MCF 10A (cell line): ENCODE data around the gene BBS5. TPM values are rescaled to one million over a fixed set of nuclear protein-coding genes. Genes with fewer than 3 reads are reported as not detected.
"Not testable (repeated sequence)": the region's sequence is repeated elsewhere in the genome, so short reads cannot be mapped to it uniquely, and the experiment has no call there.

ENCODE experiments used
- BruUV-seq: library from RNA; stranded (reverse); fragments of 400-500 nt; replicated peaks from 2 replicates; lab custom pipeline; 2021; lab: Mats Ljungman, UMichigan
- CTCF ChIA-PET: fragments of 300-600 bp; sonication (Branson Sonifier 250); formaldehyde crosslinking; extraction: SDS; loops from one replicate; lab custom pipeline; 2021; ENCODE audit warnings: antibody characterized with exemption, inconsistent platforms; lab: Yijun Ruan, JAX
- POLR2A ChIA-PET: fragments of 300-600, 350-650 bp; sonication (Branson Sonifier 250); formaldehyde crosslinking; extraction: SDS; loops from one replicate; lab custom pipeline; 2020; ENCODE audit warnings: antibody characterized with exemption, inconsistent platforms; lab: Yijun Ruan, JAX
- DNase-seq: peaks from one replicate; pipeline ENCODE4 v3.0.0-alpha.2; 2018; ENCODE audit not compliant: unreplicated experiment
- H3K27ac Mint-ChIP-seq: one replicate; pipeline ENCODE4 v1.8.0; 2022; ENCODE audit warnings: mild to moderate bottlenecking, low read depth, mixed read lengths; ENCODE audit not compliant: unreplicated experiment
- H3K27me3 Mint-ChIP-seq: one replicate; pipeline ENCODE4 v1.8.0; 2022; ENCODE audit warnings: mixed read lengths; ENCODE audit not compliant: insufficient read depth, unreplicated experiment
- H3K36me3 Mint-ChIP-seq: one replicate; pipeline ENCODE4 v1.8.0; 2022; ENCODE audit warnings: mild to moderate bottlenecking, moderate library complexity, mixed read lengths; ENCODE audit not compliant: insufficient read depth, unreplicated experiment
- H3K4me1 Mint-ChIP-seq: one replicate; pipeline ENCODE4 v1.8.0; 2022; ENCODE audit warnings: mixed read lengths; ENCODE audit not compliant: insufficient read depth, unreplicated experiment
- H3K4me3 Mint-ChIP-seq: one replicate; pipeline ENCODE4 v1.8.0; 2022; ENCODE audit warnings: mild to moderate bottlenecking, moderate library complexity, mixed read lengths; ENCODE audit not compliant: unreplicated experiment
- H3K9me3 Mint-ChIP-seq: one replicate; pipeline ENCODE4 v1.8.0; 2022; ENCODE audit warnings: mixed read lengths; ENCODE audit not compliant: unreplicated experiment
- intact Hi-C: fragments of 100-400 bp; cut with micrococcal nuclease; formaldehyde crosslinking; loops from 2 replicates; pipeline ENCODE4 v1.14.1; 2022
- total RNA-seq: library from RNA; stranded (reverse); gene quantifications from 2 replicates; pipeline ENCODE4 v1.2.3, GENCODE V29; 2022
- TF ChIP-seq, protein P1 (sequence below): fragments of 200-600 bp; IDR thresholded peaks from one replicate; pipeline ENCODE4 v1.8.0; 2022; ENCODE audit warnings: antibody characterized with exemption, mild to moderate bottlenecking; ENCODE audit not compliant: unreplicated experiment

Gene BBS5
- total RNA-seq, 1 experiment from 2014 or later: 9.0 TPM

DNA sequence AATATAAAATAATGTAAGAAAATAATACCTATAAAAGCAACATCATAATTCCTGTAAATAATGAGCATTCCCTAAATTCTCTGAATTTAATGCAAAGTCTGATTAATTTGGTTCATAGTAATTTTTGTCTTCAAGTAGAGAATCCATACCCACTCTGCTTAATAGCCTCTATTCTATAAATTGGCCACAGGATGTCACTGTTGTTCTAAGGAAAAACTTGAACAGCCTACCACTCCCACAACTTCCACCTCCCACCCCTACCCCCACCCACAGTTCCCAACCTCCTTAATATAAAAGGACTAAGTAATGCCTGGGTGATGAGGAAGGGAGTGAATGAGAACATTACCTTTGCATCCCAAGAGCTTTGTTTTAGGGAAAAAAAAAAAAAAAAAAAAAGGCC, 27.2 kb upstream of the BBS5 start:
- TF ChIP-seq, protein P1, sequence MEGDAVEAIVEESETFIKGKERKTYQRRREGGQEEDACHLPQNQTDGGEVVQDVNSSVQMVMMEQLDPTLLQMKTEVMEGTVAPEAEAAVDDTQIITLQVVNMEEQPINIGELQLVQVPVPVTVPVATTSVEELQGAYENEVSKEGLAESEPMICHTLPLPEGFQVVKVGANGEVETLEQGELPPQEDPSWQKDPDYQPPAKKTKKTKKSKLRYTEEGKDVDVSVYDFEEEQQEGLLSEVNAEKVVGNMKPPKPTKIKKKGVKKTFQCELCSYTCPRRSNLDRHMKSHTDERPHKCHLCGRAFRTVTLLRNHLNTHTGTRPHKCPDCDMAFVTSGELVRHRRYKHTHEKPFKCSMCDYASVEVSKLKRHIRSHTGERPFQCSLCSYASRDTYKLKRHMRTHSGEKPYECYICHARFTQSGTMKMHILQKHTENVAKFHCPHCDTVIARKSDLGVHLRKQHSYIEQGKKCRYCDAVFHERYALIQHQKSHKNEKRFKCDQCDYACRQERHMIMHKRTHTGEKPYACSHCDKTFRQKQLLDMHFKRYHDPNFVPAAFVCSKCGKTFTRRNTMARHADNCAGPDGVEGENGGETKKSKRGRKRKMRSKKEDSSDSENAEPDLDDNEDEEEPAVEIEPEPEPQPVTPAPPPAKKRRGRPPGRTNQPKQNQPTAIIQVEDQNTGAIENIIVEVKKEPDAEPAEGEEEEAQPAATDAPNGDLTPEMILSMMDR: peak; percentile 61
- Mint-ChIP-seq H3K4me1 (no peaks in the 10 kb centered on the region), H3K36me3 (no peaks in the 10 kb centered on the region), H3K9me3 (no peaks in the 10 kb centered on the region), H3K27me3 (peaks cover 11% of the 10 kb centered on the region), H3K4me3 (no peak overlapping the region), H3K27ac (no peak overlapping the region)
- DNase-seq: peak; percentile 65
- BruUV-seq: no TSS peak
- ChIA-PET POLR2A (interaction anchor here (0.6 to 1.8 kb wide), 2 partner anchors 10 to 12 kb away, joined by 3 read pairs; no protein-coding TSS in a partner anchor), CTCF (interaction anchor here (0.6 to 4.2 kb wide), 30 partner anchors 11 to 998 kb away, joined by 3 to 33 read pairs (median 4); partner anchors contain the start of gene BBS5)
- intact Hi-C loops: loop anchor here (2.0 kb wide), 1 partner anchor 477 kb away; no protein-coding TSS in a partner anchor

DNA sequence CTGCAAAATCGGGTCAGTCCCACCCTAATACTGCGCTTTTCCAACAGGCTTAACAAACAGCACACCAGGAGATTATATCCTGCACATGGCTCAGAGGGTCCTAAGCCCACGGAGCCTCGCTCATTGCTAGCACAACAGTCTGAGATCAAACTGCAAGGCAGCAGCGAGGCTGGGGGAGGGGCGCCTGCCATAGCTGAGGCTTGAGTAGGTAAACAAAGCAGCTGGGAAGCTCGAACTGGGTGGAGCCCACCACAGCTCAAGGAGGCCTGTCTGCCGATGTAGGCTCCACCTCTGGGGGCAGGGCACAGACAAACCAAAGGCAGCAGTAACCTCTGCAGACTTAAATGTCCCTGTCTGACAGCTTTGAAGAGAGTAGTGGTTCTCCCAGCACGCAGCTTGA, 26.2 kb upstream of the BBS5 start:
- BruUV-seq, H3K27ac Mint-ChIP-seq, H3K9me3 Mint-ChIP-seq, H3K4me3 Mint-ChIP-seq, H3K36me3 Mint-ChIP-seq, H3K4me1 Mint-ChIP-seq, DNase-seq: not testable (repeated sequence)
- intact Hi-C loops: loop anchor here (2.0 kb wide), 1 partner anchor 476 kb away; no protein-coding TSS in a partner anchor
- H3K27me3 Mint-ChIP-seq: peaks cover 11% of the 10 kb centered on the region
- CTCF ChIA-PET: interaction anchor here (0.7 to 4.2 kb wide), 10 partner anchors 10 to 471 kb away, joined by 3 to 33 read pairs (median 7); partner anchors contain the start of gene BBS5
- POLR2A ChIA-PET: interaction anchor here (0.6 to 1.8 kb wide), 2 partner anchors 9 to 54 kb away, joined by 3 to 5 read pairs; no protein-coding TSS in a partner anchor

DNA sequence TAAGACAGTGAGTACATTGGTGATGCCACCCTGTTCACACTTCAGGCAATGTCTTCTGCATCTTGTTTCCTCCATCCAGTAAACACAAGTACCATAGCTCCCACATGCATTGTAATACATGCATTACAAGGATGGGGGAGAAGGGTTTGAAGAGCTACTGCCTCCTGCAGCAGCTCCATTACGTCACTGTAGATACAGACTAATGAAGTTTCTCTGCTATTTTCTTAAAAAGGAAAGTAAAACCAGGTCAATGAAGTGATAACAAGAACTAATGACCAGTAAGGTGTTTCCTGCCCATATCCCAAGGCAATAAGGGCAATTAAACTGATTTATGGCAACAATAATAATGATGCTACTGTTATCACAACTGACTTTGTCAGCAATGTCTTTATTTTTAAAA, 18.2 kb upstream of the BBS5 start:
- H3K9me3 Mint-ChIP-seq: no peaks in the 10 kb centered on the region
- TF ChIP-seq, protein P1: no peak
- intact Hi-C loops: no loop called here
- POLR2A ChIA-PET: interaction anchor here (0.6 to 1.4 kb wide), 2 partner anchors 9 to 700 kb away, joined by 3 read pairs; no protein-coding TSS in a partner anchor
- CTCF ChIA-PET: interaction anchor here (0.7 to 4.4 kb wide), 4 partner anchors 9 to 948 kb away, joined by 3 to 33 read pairs (median 4); partner anchors contain the start of gene BBS5
- H3K4me1 Mint-ChIP-seq: peaks cover 14% of the 10 kb centered on the region
- no peaks in the 10 kb centered on the region for H3K36me3 Mint-ChIP-seq
- no peak for DNase-seq
- H3K4me3 Mint-ChIP-seq: no peak overlapping the region
- no TSS peak for BruUV-seq
- no peak overlapping the region for H3K27ac Mint-ChIP-seq
- H3K27me3 Mint-ChIP-seq: no peaks in the 10 kb centered on the region

DNA sequence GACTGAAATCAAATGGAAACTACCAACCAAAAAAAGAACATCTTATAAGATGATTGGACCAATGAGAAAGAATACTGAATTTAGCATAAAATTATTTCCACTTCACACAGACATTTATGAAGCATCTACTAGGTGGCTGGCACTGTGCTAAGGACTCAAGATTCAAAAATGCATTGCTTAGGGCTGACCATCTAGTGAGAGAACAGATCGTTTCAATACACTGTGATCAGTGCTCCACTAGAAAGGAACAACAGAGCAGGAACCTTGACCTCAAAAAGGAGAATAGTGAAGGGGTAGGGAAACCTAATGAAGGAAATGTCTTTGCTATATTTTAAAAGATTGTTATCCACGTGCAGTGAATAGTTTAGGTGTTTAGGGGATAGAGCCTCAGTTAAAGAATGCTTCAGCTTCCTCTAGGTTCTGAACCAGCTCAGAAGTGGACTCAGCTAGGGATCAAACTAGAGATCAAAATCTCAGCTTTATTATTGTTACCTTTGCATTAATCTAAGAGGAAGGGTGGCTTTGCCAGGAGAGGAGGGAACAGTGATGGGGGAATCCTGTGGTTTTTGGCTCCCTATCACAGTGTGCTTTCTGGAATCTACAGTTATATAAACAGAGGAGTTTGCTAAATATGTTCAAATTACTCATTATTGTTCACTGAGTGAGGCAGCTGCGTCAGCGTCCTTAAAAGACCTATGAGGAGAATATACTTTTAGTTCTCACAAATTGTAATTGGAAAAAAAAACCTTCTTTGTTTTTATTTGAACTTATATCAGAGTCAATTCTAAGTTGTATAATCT, 16.2 kb upstream of the BBS5 start:
- DNase-seq: peak; percentile 63
- CTCF ChIA-PET: interaction anchor here (0.6 to 4.4 kb wide), 4 partner anchors 11 to 138 kb away, joined by 3 to 33 read pairs (median 4); no protein-coding TSS in a partner anchor
- H3K36me3 Mint-ChIP-seq: no peaks in the 10 kb centered on the region
- H3K27ac Mint-ChIP-seq: peak overlapping the region; percentile 6
- TF ChIP-seq, protein P1: no peak
- intact Hi-C loops: no loop called here
- H3K4me3 Mint-ChIP-seq: no peak overlapping the region
- peaks cover 14% of the 10 kb centered on the region for H3K4me1 Mint-ChIP-seq
- H3K27me3 Mint-ChIP-seq: no peaks in the 10 kb centered on the region
- BruUV-seq: no TSS peak
- H3K9me3 Mint-ChIP-seq: no peaks in the 10 kb centered on the region
- POLR2A ChIA-PET: interaction anchor here (0.7 to 3.2 kb wide), 4 partner anchors 16 to 1466 kb away, joined by 3 to 18 read pairs (median 4); partner anchors contain the start of genes BBS5, GORASP2 and KLHL41
